Motor neuron (in vitro differentiated cells): Measurements from ENCODE around the gene ACADVL. TPM values are rescaled to one million over a fixed set of nuclear protein-coding genes. Genes with fewer than 3 reads are reported as not detected.

Experiments used
- total RNA-seq, 8 experiments: library from RNA; unstranded; fragments of 300-600 nt; gene quantifications; 2 replicates each; pipeline versions ENCODE4 v1.2.3 to v1.2.4, GENCODE V29; 2022

ACADVL gene
- total RNA-seq, 8 experiments from 2014 or later, result 77.7 to 513 (median 215) TPM

Other genes starting within 250 kb of the ACADVL start
- 1 to 10 TPM in 2 of 8 experiments, under 1 TPM in 4, not detected in 2; 0.23 to 1.6 (median 0.37) TPM for gene ALOX12, start 223.9 kb upstream of the ACADVL start, total RNA-seq
- 100 to 1,000 TPM; 127 to 314 (median 229) TPM for gene RNASEK, start 207.3 kb upstream of the ACADVL start, total RNA-seq
- 1 to 10 TPM in 1 of 8 experiments, under 1 TPM in 6, not detected in 1; 0.05 to 1.5 (median 0.58) TPM for gene BCL6B, start 196.9 kb upstream of the ACADVL start, total RNA-seq
- gene SLC16A13, start 183.9 kb upstream of the ACADVL start, total RNA-seq, result 1 to 10 TPM in 5 of 8 experiments, under 1 TPM in 3; 0.61 to 2.7 (median 1.1) TPM
- 1 to 10 TPM in 2 of 8 experiments, under 1 TPM in 6; 0.17 to 1.9 (median 0.34) TPM for gene SLC16A11, start 175.8 kb upstream of the ACADVL start, total RNA-seq
- gene CLEC10A, start 139.7 kb upstream of the ACADVL start, total RNA-seq, result under 1 TPM in 3 of 8 experiments, not detected in 5; 0.09 to 0.38 (median 0.36) TPM
- gene ASGR2, start 105.1 kb upstream of the ACADVL start, total RNA-seq, result under 1 TPM in 3 of 8 experiments, not detected in 5; 0.11 to 0.51 (median 0.49) TPM
- 10 to 100 TPM in 4 of 8 experiments, 1 to 10 TPM in 4; 1.4 to 26.7 (median 10.1) TPM for gene ASGR1, start 40.6 kb upstream of the ACADVL start, total RNA-seq
- gene DLG4, start 102 bp upstream of the ACADVL start, total RNA-seq, result 10 to 100 TPM in 7 of 8 experiments, 1 to 10 TPM in 1; 5.6 to 91.4 (median 42.6) TPM
- 10 to 100 TPM; 31.3 to 63.1 (median 40.6) TPM for gene DVL2, start 14.6 kb downstream of the ACADVL start, total RNA-seq
- gene PHF23, start 19.5 kb downstream of the ACADVL start, total RNA-seq, result 10 to 100 TPM; 25.2 to 63.1 (median 49.4) TPM
- 100 to 1,000 TPM; 336 to 734 (median 573) TPM for gene GABARAP, start 22.5 kb downstream of the ACADVL start, total RNA-seq
- 10 to 100 TPM; 36.5 to 94.1 (median 56.7) TPM for gene CTDNEP1, start 31.8 kb downstream of the ACADVL start, total RNA-seq
- gene ELP5, start 32.3 kb downstream of the ACADVL start, total RNA-seq, result 10 to 100 TPM; 30.5 to 62.7 (median 51.5) TPM
- gene CLDN7, start 42.5 kb downstream of the ACADVL start, total RNA-seq, result 1 to 10 TPM in 4 of 8 experiments, under 1 TPM in 4; 0.32 to 3.7 (median 0.99) TPM
- 1 to 10 TPM in 1 of 8 experiments, under 1 TPM in 7; 0.20 to 1.4 (median 0.38) TPM for gene SLC2A4, start 61.8 kb downstream of the ACADVL start, total RNA-seq
- 1 to 10 TPM in 3 of 8 experiments, under 1 TPM in 5; 0.09 to 2.4 (median 0.51) TPM for gene YBX2, start 74.7 kb downstream of the ACADVL start, total RNA-seq
- gene EIF5A, start 87.7 kb downstream of the ACADVL start, total RNA-seq, result 100 to 1,000 TPM; 104 to 785 (median 231) TPM
- 10 to 100 TPM; 35.1 to 61.1 (median 52.0) TPM for gene GPS2, start 95.4 kb downstream of the ACADVL start, total RNA-seq
- 10 to 100 TPM; 11.4 to 44.6 (median 27.1) TPM for gene NEURL4, start 109.4 kb downstream of the ACADVL start, total RNA-seq
- gene ACAP1, start 116.6 kb downstream of the ACADVL start, total RNA-seq, result 10 to 100 TPM in 6 of 8 experiments, 1 to 10 TPM in 2; 4.9 to 36.4 (median 11.4) TPM
- gene KCTD11, start 132.2 kb downstream of the ACADVL start, total RNA-seq, result 10 to 100 TPM in 1 of 8 experiments, 1 to 10 TPM in 7; 4.0 to 14.5 (median 6.1) TPM
- under 1 TPM in 6 of 8 experiments, not detected in 2; 0.11 to 0.57 (median 0.32) TPM for gene TMEM95, start 135.2 kb downstream of the ACADVL start, total RNA-seq
- 1 to 10 TPM; 1.3 to 8.6 (median 2.4) TPM for gene TNK1, start 161.2 kb downstream of the ACADVL start, total RNA-seq
- gene PLSCR3, start 174.6 kb downstream of the ACADVL start, total RNA-seq, result 10 to 100 TPM in 4 of 8 experiments, 1 to 10 TPM in 4; 3.8 to 24.8 (median 12.4) TPM
- 100 to 1,000 TPM in 7 of 8 experiments, 10 to 100 TPM in 1; 50.7 to 141 (median 111) TPM for gene TMEM256, start 184.2 kb downstream of the ACADVL start, total RNA-seq
- 10 to 100 TPM in 7 of 8 experiments, 1 to 10 TPM in 1; 3.7 to 27.8 (median 18.1) TPM for gene NLGN2, start 187.9 kb downstream of the ACADVL start, total RNA-seq
- under 1 TPM in 1 of 8 experiments, not detected in 7; 1.00 TPM for gene SPEM1, start 200.4 kb downstream of the ACADVL start, total RNA-seq
- gene SPEM2, start 205.7 kb downstream of the ACADVL start, total RNA-seq, result under 1 TPM in 3 of 8 experiments, not detected in 5; 0.24 to 0.43 (median 0.40) TPM
- 1 to 10 TPM in 1 of 8 experiments, under 1 TPM in 5, not detected in 2; 0.13 to 1.0 (median 0.32) TPM for gene SPEM3, start 208.9 kb downstream of the ACADVL start, total RNA-seq
- 1 to 10 TPM in 6 of 8 experiments, under 1 TPM in 2; 0.33 to 5.4 (median 1.7) TPM for gene TMEM102, start 215.5 kb downstream of the ACADVL start, total RNA-seq
- gene FGF11, start 219.6 kb downstream of the ACADVL start, total RNA-seq, result 10 to 100 TPM in 4 of 8 experiments, 1 to 10 TPM in 2, under 1 TPM in 2; 0.61 to 17.4 (median 7.1) TPM
- gene CHRNB1, start 225.1 kb downstream of the ACADVL start, total RNA-seq, result 10 to 100 TPM in 1 of 8 experiments, 1 to 10 TPM in 7; 2.2 to 13.0 (median 8.0) TPM